Measurements from ENCODE around the gene PISD.
"Not testable (repeated sequence)": the region's sequence is repeated elsewhere in the genome, so short reads cannot be mapped to it uniquely, and the experiment has no call there.

PISD gene

GRCh38 chr22:31604746-31605705 is 57.0 kb downstream of the PISD start:
- DNase-seq: no peak

- no peak for DNase-seq
Measured at GRCh38 chr22:31604137-31604705, 57.8 kb downstream of the PISD start.

- DNase-seq: no peak
Measured at GRCh38 chr22:31603574-31603973, 58.4 kb downstream of the PISD start.

- DNase-seq: no peak
Measured at GRCh38 chr22:31603081-31603525, 58.9 kb downstream of the PISD start.

- DNase-seq: no peak
Measured at GRCh38 chr22:31602259-31602952, 59.6 kb downstream of the PISD start.

GRCh38 chr22:31595271-31595670 is 66.7 kb downstream of the PISD start:
- DNase-seq: no peak

GRCh38 chr22:31590161-31590560 is 71.9 kb downstream of the PISD start:
- DNase-seq: not testable (repeated sequence)

GRCh38 chr22:31588970-31589675 is 72.9 kb downstream of the PISD start:
- no peak for DNase-seq

GRCh38 chr22:31586137-31586920 is 75.7 kb downstream of the PISD start:
- no peak for DNase-seq

GRCh38 chr22:31585161-31585859 is 76.7 kb downstream of the PISD start:
- DNase-seq: no peak

GRCh38 chr22:31584804-31585160 is 77.2 kb downstream of the PISD start:
- no peak for DNase-seq

GRCh38 chr22:31583861-31584485 is 78.0 kb downstream of the PISD start:
- DNase-seq: no peak

- peak; percentile 66 for DNase-seq
Measured at GRCh38 chr22:31579835-31580242, 82.2 kb downstream of the PISD start.

GRCh38 chr22:31578171-31578570 is 83.8 kb downstream of the PISD start:
- no peak for DNase-seq

GRCh38 chr22:31577711-31578110 is 84.3 kb downstream of the PISD start:
- DNase-seq: no peak

- no peak for DNase-seq
Measured at GRCh38 chr22:31575190-31575589, 86.8 kb downstream of the PISD start.

- no peak for DNase-seq
Measured at GRCh38 chr22:31574055-31574670, 87.9 kb downstream of the PISD start.

- no peak for DNase-seq
Measured at GRCh38 chr22:31572939-31573338, 89.1 kb downstream of the PISD start.

- no peak for DNase-seq
Measured at GRCh38 chr22:31569126-31569525, 92.9 kb downstream of the PISD start.

Data from NCI-H510A treated with DMSO at 0.1 percent for 48 hours (cell line).